Measurements from ENCODE around the gene PGAP1. TPM values are rescaled to one million over a fixed set of nuclear protein-coding genes. Genes with fewer than 3 reads are reported as not detected.

The PGAP1 gene
- 10 to 100 TPM; 29.3 to 33.3 TPM for total RNA-seq

GRCh38 chr2:196926562-196927375 is at the start of gene PGAP1:
Gene PGAP1 (minus strand): TSS chr2:196926707. CDS start chr2:196926616, 91 bp downstream.
- Mint-ChIP-seq H3K4me1 (ENCODE audit: low read depth) (peaks cover 31% of the 10 kb centered on the region), H3K36me3 (ENCODE audit: low read depth) (peaks cover 10% of the 10 kb centered on the region), H3K27me3 (ENCODE audit: low read depth) (no peaks in the 10 kb centered on the region), H3K9me3 (no peaks in the 10 kb centered on the region), H3K4me3 (peak within 1 kb of the TSS; percentile 93), H3K27ac (peak within 1 kb of the TSS; percentile 98)
- CTCF ChIA-PET: interaction anchor here (0.5 to 1.2 kb wide), 5 partner anchors 37 to 508 kb away, joined by 3 to 6 read pairs (median 3); partner anchors contain the start of gene SF3B1
- DNase-seq: peak; percentile 85
- intact Hi-C loops (cut with micrococcal nuclease): loop anchor here (1.0 to 10.0 kb wide), 24 partner anchors 10 to 1392 kb away; partner anchors contain the start of genes ANKRD44, CCDC150, COQ10B and GTF3C3

- DNase-seq: no peak
- Mint-ChIP-seq H3K4me3 (no peak overlapping the region), H3K27ac (no peak overlapping the region), H3K4me1 (ENCODE audit: low read depth) (peaks cover 6% of the 10 kb centered on the region), H3K27me3 (ENCODE audit: low read depth) (no peaks in the 10 kb centered on the region), H3K9me3 (no peaks in the 10 kb centered on the region), H3K36me3 (ENCODE audit: low read depth) (no peaks in the 10 kb centered on the region)
- intact Hi-C loops (cut with micrococcal nuclease): no loop called here
- CTCF ChIA-PET: interaction anchor here (1.2 kb wide), 1 partner anchor 9 kb away, joined by 3 read pairs; no protein-coding TSS in a partner anchor
Measured at GRCh38 chr2:196974970-196975369, 48.5 kb upstream of the PGAP1 start.

- CTCF ChIA-PET: interaction anchor here (0.6 kb wide), 1 partner anchor 406 kb away, joined by 5 read pairs; no protein-coding TSS in a partner anchor
- Mint-ChIP-seq H3K36me3 (ENCODE audit: low read depth) (no peaks in the 10 kb centered on the region), H3K9me3 (peaks cover 2% of the 10 kb centered on the region), H3K4me1 (ENCODE audit: low read depth) (no peaks in the 10 kb centered on the region), H3K4me3 (no peak overlapping the region), H3K27me3 (ENCODE audit: low read depth) (no peaks in the 10 kb centered on the region), H3K27ac (no peak overlapping the region)
- intact Hi-C loops (cut with micrococcal nuclease): no loop called here
- peak; percentile 18 for DNase-seq
Measured at GRCh38 chr2:196971574-196972279, 45.2 kb upstream of the PGAP1 start.

GRCh38 chr2:196970099-196970498 is 43.6 kb upstream of the PGAP1 start:
- intact Hi-C loops (cut with micrococcal nuclease): no loop called here
- CTCF ChIA-PET: interaction anchor here (0.6 kb wide), 1 partner anchor 1377 kb away, joined by 3 read pairs; no protein-coding TSS in a partner anchor
- H3K9me3 Mint-ChIP-seq: peaks cover 2% of the 10 kb centered on the region
- H3K4me3 Mint-ChIP-seq: no peak overlapping the region
- H3K27ac Mint-ChIP-seq: no peak overlapping the region
- H3K36me3 Mint-ChIP-seq (ENCODE audit: low read depth): no peaks in the 10 kb centered on the region
- no peaks in the 10 kb centered on the region for H3K27me3 Mint-ChIP-seq (ENCODE audit: low read depth)
- DNase-seq: no peak
- H3K4me1 Mint-ChIP-seq (ENCODE audit: low read depth): no peaks in the 10 kb centered on the region

- Mint-ChIP-seq H3K4me1 (ENCODE audit: low read depth) (peaks cover 3% of the 10 kb centered on the region), H3K27me3 (ENCODE audit: low read depth) (no peaks in the 10 kb centered on the region), H3K36me3 (ENCODE audit: low read depth) (no peaks in the 10 kb centered on the region), H3K27ac (no peak overlapping the region), H3K4me3 (no peak overlapping the region), H3K9me3 (peaks cover 2% of the 10 kb centered on the region)
- DNase-seq: no peak
- intact Hi-C loops (cut with micrococcal nuclease): no loop called here
- CTCF ChIA-PET: no interaction called here
Measured at GRCh38 chr2:196968516-196968915, 42.0 kb upstream of the PGAP1 start.

GRCh38 chr2:196967775-196968174 is 41.3 kb upstream of the PGAP1 start:
- intact Hi-C loops (cut with micrococcal nuclease): no loop called here
- H3K27me3 Mint-ChIP-seq (ENCODE audit: low read depth): no peaks in the 10 kb centered on the region
- H3K4me1 Mint-ChIP-seq (ENCODE audit: low read depth): peaks cover 7% of the 10 kb centered on the region
- no peak for DNase-seq
- CTCF ChIA-PET: no interaction called here
- H3K4me3 Mint-ChIP-seq: no peak overlapping the region
- no peaks in the 10 kb centered on the region for H3K36me3 Mint-ChIP-seq (ENCODE audit: low read depth)
- H3K9me3 Mint-ChIP-seq: peaks cover 2% of the 10 kb centered on the region
- H3K27ac Mint-ChIP-seq: no peak overlapping the region

- peaks cover 12% of the 10 kb centered on the region for H3K4me1 Mint-ChIP-seq (ENCODE audit: low read depth)
- intact Hi-C loops (cut with micrococcal nuclease): no loop called here
- H3K27ac Mint-ChIP-seq: no peak overlapping the region
- H3K27me3 Mint-ChIP-seq (ENCODE audit: low read depth): no peaks in the 10 kb centered on the region
- no peaks in the 10 kb centered on the region for H3K36me3 Mint-ChIP-seq (ENCODE audit: low read depth)
- CTCF ChIA-PET: interaction anchor here (0.5 kb wide), 1 partner anchor 81 kb away, joined by 3 read pairs; no protein-coding TSS in a partner anchor
- H3K9me3 Mint-ChIP-seq: peaks cover 2% of the 10 kb centered on the region
- DNase-seq: no peak
- H3K4me3 Mint-ChIP-seq: no peak overlapping the region
Measured at GRCh38 chr2:196967116-196967515, 40.6 kb upstream of the PGAP1 start.

GRCh38 chr2:196966061-196966460 is 39.6 kb upstream of the PGAP1 start:
- intact Hi-C loops (cut with micrococcal nuclease): no loop called here
- H3K36me3 Mint-ChIP-seq (ENCODE audit: low read depth): no peaks in the 10 kb centered on the region
- peaks cover 2% of the 10 kb centered on the region for H3K9me3 Mint-ChIP-seq
- no peak for DNase-seq
- no peak overlapping the region for H3K4me3 Mint-ChIP-seq
- no peak overlapping the region for H3K27ac Mint-ChIP-seq
- peaks cover 22% of the 10 kb centered on the region for H3K4me1 Mint-ChIP-seq (ENCODE audit: low read depth)
- CTCF ChIA-PET: no interaction called here
- H3K27me3 Mint-ChIP-seq (ENCODE audit: low read depth): no peaks in the 10 kb centered on the region

GRCh38 chr2:196965651-196966050 is 39.1 kb upstream of the PGAP1 start:
- peaks cover 22% of the 10 kb centered on the region for H3K4me1 Mint-ChIP-seq (ENCODE audit: low read depth)
- no peak overlapping the region for H3K27ac Mint-ChIP-seq
- CTCF ChIA-PET: no interaction called here

GRCh38 chr2:196963961-196964360 is 37.5 kb upstream of the PGAP1 start:
- DNase-seq: no peak
- H3K9me3 Mint-ChIP-seq: peaks cover 2% of the 10 kb centered on the region
- H3K36me3 Mint-ChIP-seq (ENCODE audit: low read depth): no peaks in the 10 kb centered on the region
- intact Hi-C loops (cut with micrococcal nuclease): no loop called here
- no peak overlapping the region for H3K4me3 Mint-ChIP-seq
- no peaks in the 10 kb centered on the region for H3K27me3 Mint-ChIP-seq (ENCODE audit: low read depth)
- CTCF ChIA-PET: interaction anchor here (1.4 kb wide), 1 partner anchor 36 kb away, joined by 6 read pairs; no protein-coding TSS in a partner anchor
- H3K4me1 Mint-ChIP-seq (ENCODE audit: low read depth): peaks cover 22% of the 10 kb centered on the region
- H3K27ac Mint-ChIP-seq: peak overlapping the region; percentile 19

More at GRCh38 chr2:196965651-196966050, 39.1 kb upstream of the PGAP1 start:
- Mint-ChIP-seq H3K4me3 (no peak overlapping the region), H3K36me3 (ENCODE audit: low read depth) (no peaks in the 10 kb centered on the region), H3K9me3 (peaks cover 2% of the 10 kb centered on the region), H3K27me3 (ENCODE audit: low read depth) (no peaks in the 10 kb centered on the region)
- DNase-seq: no peak
- intact Hi-C loops (cut with micrococcal nuclease): no loop called here

GRCh38 chr2:196963043-196963442 is 36.5 kb upstream of the PGAP1 start:
- intact Hi-C loops (cut with micrococcal nuclease): no loop called here
- peak; percentile 18 for DNase-seq
- CTCF ChIA-PET: interaction anchor here (1.4 kb wide), 1 partner anchor 35 kb away, joined by 6 read pairs; no protein-coding TSS in a partner anchor
- H3K4me3 Mint-ChIP-seq: no peak overlapping the region
- H3K4me1 Mint-ChIP-seq (ENCODE audit: low read depth): peaks cover 27% of the 10 kb centered on the region
- no peaks in the 10 kb centered on the region for H3K36me3 Mint-ChIP-seq (ENCODE audit: low read depth)
- H3K27me3 Mint-ChIP-seq (ENCODE audit: low read depth): no peaks in the 10 kb centered on the region
- H3K9me3 Mint-ChIP-seq: peaks cover 2% of the 10 kb centered on the region
- peak overlapping the region; percentile 37 for H3K27ac Mint-ChIP-seq

- H3K4me1 Mint-ChIP-seq (ENCODE audit: low read depth): peaks cover 27% of the 10 kb centered on the region
- peak overlapping the region; percentile 32 for H3K27ac Mint-ChIP-seq
- H3K36me3 Mint-ChIP-seq (ENCODE audit: low read depth): no peaks in the 10 kb centered on the region
- CTCF ChIA-PET: no interaction called here
- no peaks in the 10 kb centered on the region for H3K9me3 Mint-ChIP-seq
- DNase-seq: peak; percentile 14
- H3K4me3 Mint-ChIP-seq: no peak overlapping the region
- intact Hi-C loops (cut with micrococcal nuclease): loop anchor here (1.0 kb wide), 3 partner anchors 26 to 35 kb away; no protein-coding TSS in a partner anchor
- no peaks in the 10 kb centered on the region for H3K27me3 Mint-ChIP-seq (ENCODE audit: low read depth)
Measured at GRCh38 chr2:196962325-196962724, 35.8 kb upstream of the PGAP1 start.

Measured in activated naive CD4-positive, alpha-beta T cell treated with anti-CD3 and anti-CD28 coated beads for 36 hours (primary cell).